GM10266 (cell line): ENCODE data around the gene FBXL20.

Source experiments
- DNase-seq: peaks from one replicate; pipeline ENCODE4 v3.0.0; 2012; ENCODE audit errors: extremely low spot score
- TF ChIP-seq, protein P1 (sequence below): IDR thresholded peaks from 2 replicates; pipeline ENCODE4 v1.5.1; 2012; ENCODE audit warnings: mild to moderate bottlenecking, low read depth; ENCODE audit not compliant: control insufficient read depth, insufficient read depth; ENCODE audit errors: missing control alignments

FBXL20 gene

DNA sequence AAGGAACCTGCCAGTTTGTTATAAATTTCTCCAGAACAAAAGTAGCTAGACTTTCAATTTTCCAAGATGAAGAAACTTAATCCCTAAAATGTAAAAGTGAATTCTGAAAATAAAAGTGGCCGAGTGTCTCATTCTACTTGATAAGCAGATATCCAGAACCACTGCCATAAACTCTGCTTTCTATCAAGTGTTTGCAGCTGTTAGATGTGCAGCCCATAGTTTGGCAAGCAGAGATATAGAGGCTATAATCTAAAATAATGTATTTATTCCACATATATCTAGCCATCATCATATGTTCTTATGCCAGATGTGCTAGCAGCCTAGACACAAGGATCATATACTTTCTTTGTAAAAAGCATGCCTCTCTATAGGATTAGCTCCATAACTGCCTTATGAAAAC lies 14.7 kb upstream of the FBXL20 start:
- TF ChIP-seq, protein P1, sequence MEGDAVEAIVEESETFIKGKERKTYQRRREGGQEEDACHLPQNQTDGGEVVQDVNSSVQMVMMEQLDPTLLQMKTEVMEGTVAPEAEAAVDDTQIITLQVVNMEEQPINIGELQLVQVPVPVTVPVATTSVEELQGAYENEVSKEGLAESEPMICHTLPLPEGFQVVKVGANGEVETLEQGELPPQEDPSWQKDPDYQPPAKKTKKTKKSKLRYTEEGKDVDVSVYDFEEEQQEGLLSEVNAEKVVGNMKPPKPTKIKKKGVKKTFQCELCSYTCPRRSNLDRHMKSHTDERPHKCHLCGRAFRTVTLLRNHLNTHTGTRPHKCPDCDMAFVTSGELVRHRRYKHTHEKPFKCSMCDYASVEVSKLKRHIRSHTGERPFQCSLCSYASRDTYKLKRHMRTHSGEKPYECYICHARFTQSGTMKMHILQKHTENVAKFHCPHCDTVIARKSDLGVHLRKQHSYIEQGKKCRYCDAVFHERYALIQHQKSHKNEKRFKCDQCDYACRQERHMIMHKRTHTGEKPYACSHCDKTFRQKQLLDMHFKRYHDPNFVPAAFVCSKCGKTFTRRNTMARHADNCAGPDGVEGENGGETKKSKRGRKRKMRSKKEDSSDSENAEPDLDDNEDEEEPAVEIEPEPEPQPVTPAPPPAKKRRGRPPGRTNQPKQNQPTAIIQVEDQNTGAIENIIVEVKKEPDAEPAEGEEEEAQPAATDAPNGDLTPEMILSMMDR, result no peak
- DNase-seq, result no peak

DNA sequence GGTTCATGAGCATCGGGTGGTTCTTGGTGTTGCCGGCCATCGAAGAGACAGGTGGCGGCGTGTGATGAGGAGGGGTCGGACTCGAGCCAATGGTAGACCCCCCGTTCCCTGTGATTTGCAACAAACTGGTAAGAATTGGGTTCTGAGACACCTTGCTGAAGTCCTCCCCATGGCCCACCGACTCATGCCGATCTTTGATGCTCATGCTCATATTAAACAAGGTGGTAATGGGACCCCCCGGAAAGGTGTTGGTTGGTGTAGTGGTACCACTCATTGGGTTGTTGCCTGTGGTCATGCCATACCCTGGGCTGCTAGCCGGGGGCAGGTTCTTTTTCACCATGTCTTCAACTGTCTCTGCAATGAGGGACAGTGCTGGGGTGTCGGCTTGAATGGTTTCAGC lies 8.9 kb upstream of the FBXL20 start:
- TF ChIP-seq, protein P1, result no peak

DNA sequence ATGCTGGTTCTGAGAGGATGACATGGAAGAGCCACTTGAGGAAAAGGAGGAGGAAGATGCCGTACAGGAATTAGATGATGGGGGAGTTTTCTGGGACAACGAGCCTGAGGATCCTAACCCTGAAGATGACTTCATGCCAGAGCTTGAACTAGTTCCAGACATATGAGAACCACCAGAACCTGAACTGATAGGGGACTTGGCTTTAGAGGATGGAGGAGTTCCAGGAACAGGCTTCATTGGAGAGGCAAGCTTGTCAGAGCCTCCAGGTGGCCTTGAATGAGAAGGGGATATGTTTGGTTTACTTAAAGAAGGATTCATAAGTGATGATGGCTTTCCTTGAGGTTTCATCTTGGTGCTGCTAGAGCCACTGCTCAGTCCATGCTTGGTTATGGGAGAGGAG lies 6.9 kb upstream of the FBXL20 start:
- no peak for DNase-seq
- TF ChIP-seq, protein P1, result no peak

More for the DNA sequence above, 8.9 kb upstream of the FBXL20 start:
- no peak for DNase-seq

DNA sequence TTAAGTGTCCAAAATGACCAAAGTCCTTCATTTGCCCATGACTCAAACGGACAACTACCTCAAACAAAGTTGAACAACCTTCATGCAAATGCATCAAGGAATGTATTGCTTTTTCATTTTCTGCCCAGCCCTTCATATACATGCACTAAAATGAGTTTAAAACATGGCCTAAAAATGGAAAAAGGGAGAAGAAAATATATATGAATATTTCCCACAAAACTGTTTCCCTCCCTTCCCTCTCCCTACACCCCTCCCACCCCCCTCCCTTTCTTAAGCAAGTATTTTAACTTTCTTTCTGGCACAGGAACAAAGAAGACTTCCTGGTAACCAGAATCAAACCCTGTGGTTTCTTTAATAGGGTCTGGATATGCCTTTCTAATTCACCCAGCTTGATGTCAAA lies 5.5 kb upstream of the FBXL20 start:
- TF ChIP-seq, protein P1, result no peak
- no peak for DNase-seq

DNA sequence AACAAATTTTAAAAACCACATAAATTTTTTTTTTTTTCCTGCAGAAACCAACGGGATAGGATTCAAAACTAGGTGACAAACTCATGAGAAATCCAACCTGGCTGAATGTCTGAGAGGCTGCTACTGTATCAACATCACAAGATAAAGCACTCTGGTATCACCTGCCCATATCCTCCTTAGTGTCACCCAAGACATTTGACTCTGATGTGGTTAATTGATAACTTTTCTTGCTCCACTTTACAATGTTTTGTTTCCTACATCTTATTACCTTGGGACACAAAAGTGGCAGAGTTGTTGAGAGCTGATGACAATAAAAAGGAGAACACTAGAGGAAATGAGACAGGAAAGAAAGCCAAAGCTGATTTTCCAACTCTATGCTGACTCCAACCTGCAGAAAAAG lies 4.0 kb upstream of the FBXL20 start:
- DNase-seq, result no peak

DNA sequence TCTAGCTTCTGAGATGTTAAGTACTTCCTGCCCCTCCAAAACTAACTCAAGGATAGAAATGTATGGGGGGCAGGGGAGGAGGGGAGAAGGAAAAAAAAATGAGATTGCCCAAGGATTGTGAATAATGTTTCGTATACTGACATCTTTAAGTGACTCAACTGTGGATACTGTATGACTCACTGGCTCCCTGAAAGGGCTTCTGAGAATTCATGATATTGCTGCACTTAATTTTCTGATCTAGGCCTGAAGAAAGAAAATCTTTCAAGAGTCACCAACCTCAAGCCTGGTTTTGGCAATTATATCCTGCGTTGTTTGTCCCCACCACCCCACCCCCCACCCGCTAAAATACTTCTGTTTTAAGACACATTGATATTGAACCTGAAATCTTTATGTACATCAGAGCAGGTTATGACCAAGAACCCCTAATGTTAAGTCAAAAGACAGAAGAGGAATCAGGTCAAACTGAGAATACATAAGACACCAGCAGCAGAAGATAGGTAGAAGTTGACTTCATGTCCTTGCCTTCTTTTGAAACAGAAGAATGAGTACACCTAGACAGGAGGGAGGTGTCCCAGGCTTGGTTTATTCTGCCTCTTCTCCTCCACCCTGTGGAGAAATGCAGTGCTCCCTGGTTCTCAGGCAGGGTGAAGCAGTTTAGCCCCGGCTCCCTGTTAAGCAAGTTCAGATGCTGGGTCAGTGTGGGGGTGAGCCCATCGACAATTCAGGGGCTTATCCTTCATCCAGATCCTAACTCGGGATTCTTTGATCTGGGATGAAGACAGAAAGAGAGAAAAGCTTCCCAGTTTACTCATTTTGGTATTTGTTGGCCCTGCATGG lies 3.3 kb upstream of the FBXL20 start:
- no peak for DNase-seq
- TF ChIP-seq, protein P1, result no peak

More for the DNA sequence above, 4.0 kb upstream of the FBXL20 start:
- TF ChIP-seq, protein P1, result no peak

DNA sequence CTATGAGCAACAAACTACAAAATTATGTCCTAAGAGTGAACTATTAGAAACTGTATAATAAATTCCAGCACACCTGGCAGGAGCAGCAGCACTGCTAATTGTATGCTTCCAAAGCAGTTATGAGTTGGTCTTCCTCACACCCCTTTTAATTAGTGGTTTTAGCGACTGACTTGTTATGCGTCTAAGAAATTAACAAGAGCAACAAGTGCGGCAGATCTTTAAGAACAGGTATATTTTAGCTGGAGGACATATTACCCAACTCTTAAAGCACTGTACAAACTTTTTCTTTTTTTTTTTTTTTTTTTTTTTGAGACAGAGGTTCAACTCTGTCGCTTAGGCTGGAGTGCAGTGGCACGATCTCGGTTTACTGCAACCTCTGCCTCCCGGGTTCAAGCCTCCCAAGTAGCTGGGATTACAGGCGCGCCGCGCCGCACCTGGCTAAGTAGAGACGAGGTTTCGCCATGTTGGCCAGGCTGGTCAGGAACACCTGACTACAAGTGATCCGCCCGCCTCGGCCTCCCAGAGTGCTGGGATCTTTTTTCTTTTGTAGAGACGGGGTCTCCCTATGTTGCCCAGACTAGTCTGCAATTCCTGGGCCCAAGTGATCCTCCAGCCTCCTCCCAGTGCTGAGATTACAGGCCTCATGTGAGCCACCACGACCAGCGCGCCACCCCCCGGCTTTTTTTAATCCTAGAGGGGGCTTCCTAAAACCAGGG lies 1.6 kb upstream of the FBXL20 start:
- no peak for DNase-seq
- TF ChIP-seq, protein P1, result no peak
